RWPE1 (cell line): ENCODE measurements around the gene ZMIZ1.

ENCODE experiments used
- CTCF ChIA-PET: fragments of 350-600 bp; sonication (Branson Sonifier 250); formaldehyde crosslinking; extraction: SDS; loops from one replicate; lab custom pipeline; 2021; lab: Yijun Ruan, JAX
- POLR2A ChIA-PET: fragments of 400-600 bp; formaldehyde crosslinking; extraction: SDS; loops from one replicate; lab custom pipeline; 2020; ENCODE audit warnings: antibody characterized with exemption; ENCODE audit not compliant: low non-redundant PET; lab: Yijun Ruan, JAX
- DNase-seq: peaks from one replicate; pipeline ENCODE4 v3.0.0; 2012; ENCODE audit warnings: low spot score
- H3K27ac ChIP-seq: fragments of 450-650 bp; 2 replicates; pipeline ENCODE4 v1.5.1; 2017
- TF ChIP-seq, protein P1 (sequence below): fragments of 450-650 bp; conservative IDR thresholded peaks from 2 replicates; pipeline ENCODE4 v1.5.1; 2017; ENCODE audit warnings: low read depth, mild to moderate bottlenecking

Gene ZMIZ1

DNA sequence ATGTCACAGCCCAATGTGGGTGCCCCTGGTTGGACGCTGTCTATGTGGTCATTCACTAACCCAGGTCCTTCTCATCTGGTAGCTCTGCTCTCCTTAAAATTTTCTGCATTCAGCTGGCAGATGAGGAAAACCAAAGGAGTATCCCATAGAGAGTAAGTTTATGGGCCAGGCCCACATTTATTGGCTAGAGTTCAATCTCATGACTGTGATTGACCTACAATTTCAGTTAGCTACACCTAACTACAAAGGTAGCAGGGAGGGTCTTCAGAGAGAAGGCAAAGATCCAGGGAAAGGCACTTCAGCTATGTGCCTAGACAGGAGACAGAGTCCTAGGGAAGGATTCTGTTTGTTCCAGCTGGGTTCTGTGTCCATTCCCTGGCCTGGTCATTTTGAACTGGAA lies 254.8 kb downstream of the ZMIZ1 start:
- no peak overlapping the region for H3K27ac ChIP-seq
- CTCF ChIA-PET = interaction anchor here (0.6 to 0.8 kb wide), 3 partner anchors 23 to 1783 kb away, joined by 3 to 5 read pairs (median 4); no protein-coding TSS in a partner anchor
- TF ChIP-seq, protein P1, sequence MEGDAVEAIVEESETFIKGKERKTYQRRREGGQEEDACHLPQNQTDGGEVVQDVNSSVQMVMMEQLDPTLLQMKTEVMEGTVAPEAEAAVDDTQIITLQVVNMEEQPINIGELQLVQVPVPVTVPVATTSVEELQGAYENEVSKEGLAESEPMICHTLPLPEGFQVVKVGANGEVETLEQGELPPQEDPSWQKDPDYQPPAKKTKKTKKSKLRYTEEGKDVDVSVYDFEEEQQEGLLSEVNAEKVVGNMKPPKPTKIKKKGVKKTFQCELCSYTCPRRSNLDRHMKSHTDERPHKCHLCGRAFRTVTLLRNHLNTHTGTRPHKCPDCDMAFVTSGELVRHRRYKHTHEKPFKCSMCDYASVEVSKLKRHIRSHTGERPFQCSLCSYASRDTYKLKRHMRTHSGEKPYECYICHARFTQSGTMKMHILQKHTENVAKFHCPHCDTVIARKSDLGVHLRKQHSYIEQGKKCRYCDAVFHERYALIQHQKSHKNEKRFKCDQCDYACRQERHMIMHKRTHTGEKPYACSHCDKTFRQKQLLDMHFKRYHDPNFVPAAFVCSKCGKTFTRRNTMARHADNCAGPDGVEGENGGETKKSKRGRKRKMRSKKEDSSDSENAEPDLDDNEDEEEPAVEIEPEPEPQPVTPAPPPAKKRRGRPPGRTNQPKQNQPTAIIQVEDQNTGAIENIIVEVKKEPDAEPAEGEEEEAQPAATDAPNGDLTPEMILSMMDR = no peak
- POLR2A ChIA-PET = no interaction called here
- no peak for DNase-seq

DNA sequence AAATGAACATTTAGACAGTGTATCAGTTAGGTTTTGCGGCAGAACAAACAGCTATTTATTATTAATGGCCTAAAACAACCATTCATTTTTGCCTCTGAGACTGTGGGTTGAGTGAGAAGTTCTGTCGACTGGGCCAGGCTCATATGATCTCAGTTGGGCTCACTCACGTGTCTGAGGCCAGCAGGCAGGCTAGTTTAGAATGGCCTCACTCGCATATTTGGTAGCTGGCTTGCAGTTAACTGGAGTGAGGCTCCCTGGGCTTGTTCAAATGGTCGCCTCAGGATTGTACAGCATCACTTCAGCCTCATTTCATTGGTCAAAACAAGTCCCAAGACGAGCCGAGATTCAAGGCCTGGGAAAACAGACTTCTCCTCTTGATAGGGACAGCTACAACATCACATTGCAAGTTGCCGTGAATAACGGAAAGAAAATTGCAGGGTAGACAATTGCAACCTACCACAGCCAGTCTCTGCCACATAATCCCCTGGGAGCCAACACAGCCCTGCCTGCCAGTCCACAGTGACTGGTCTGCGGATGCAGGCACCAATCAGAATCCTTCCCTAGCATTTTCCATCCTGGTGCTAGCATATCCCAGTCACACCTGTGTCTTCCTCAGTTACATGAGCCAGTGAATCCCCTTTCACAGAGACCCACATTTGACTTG lies 255.4 kb downstream of the ZMIZ1 start:
- TF ChIP-seq, protein P1 = no peak
- ChIA-PET POLR2A (no interaction called here), CTCF (interaction anchor here (0.6 to 0.8 kb wide), 4 partner anchors 23 to 1783 kb away, joined by 3 to 5 read pairs (median 4); no protein-coding TSS in a partner anchor)
- DNase-seq = no peak
- H3K27ac ChIP-seq = no peak overlapping the region

DNA sequence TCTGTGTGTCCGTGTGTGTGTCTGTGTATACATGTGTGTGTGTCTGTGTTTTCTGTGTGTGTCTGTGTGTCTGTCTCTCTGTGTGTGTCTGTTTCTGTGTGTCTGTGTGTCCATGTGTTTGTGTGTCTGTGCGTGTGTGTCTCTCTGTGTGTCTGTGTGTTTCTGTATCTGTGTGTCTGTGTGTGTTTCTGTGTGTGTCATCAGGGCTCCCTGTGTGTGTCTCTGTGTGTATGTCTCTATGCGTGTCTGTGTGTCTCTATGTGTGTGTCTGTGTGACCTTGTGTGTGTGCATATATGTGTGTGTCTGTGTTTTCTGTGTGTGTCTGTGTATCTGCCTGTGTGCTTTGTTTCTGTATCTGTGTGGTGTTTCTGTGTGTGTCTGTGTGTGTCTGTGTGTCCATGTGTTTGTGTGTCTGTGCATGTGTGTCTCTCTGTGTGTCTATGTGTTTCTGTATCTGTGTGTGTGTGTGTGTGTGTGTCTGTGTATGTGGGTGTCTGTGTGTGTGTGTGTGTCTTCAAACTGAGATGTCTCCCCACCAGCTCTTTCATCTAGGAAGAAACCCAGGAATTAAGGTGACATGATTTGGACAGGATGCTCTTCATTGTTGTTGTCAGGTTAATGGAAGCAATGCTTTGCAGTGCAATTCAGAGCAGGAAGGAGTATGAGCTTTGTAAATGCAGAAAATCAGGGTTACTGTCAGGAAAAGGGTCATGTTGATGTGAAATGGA lies 257.8 kb downstream of the ZMIZ1 start:
- CTCF ChIA-PET = no interaction called here

DNA sequence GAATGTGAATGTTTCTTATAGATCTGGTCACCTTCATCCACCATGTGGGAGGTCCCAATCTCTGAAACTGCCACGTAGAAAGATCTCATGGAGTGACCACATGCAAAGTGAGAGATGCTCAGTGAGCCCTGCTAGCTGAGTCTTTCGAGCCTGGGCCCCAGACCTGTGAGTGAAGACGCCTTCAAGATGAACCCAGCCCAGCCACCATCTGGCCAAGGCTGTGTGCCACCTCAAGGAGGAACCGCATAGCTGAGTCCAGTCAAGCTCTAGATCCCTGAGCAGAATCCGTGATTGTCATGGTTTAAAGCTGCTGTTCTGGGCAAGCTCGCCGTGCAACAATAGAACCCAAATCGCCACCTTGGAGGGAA lies 258.3 kb downstream of the ZMIZ1 start:
- CTCF ChIA-PET = no interaction called here
- POLR2A ChIA-PET = no interaction called here
- H3K27ac ChIP-seq = no peak overlapping the region
- TF ChIP-seq, protein P1 = no peak
- DNase-seq = no peak

More for the DNA sequence above, 257.8 kb downstream of the ZMIZ1 start:
- POLR2A ChIA-PET = no interaction called here
- TF ChIP-seq, protein P1 = no peak
- H3K27ac ChIP-seq = no peak overlapping the region
- DNase-seq = no peak

DNA sequence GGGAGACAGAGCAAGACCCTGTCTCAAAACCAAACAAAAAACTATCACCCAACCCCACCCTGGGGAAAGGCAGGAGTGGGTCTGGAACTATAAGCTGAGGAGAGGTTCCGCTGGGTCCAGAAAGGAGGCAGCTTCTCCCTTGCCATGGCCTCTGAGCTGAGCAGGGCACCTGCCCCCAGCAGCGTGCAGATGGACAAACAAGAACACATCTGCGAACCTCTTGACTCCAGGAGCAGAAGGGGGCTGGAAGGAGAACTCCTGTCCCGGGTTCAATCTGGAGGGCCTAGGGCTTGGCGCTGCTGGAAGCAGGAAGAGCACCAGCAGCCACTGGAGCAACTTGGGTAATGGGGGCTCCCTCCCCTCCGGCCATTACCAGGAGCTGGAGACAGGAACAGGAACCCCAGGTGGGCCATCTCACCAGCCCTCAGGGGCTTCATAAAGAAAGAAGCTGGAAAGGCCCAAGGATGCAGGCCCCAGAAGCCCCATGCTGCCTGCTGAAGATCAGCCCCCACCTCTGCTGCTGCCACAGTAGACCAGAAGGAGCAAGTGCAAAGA lies 259.5 kb downstream of the ZMIZ1 start:
- TF ChIP-seq, protein P1 = no peak
- CTCF ChIA-PET = no interaction called here
- DNase-seq = no peak
- H3K27ac ChIP-seq = no peak overlapping the region; the same call in 1 of the 2 replicates
- POLR2A ChIA-PET = no interaction called here

DNA sequence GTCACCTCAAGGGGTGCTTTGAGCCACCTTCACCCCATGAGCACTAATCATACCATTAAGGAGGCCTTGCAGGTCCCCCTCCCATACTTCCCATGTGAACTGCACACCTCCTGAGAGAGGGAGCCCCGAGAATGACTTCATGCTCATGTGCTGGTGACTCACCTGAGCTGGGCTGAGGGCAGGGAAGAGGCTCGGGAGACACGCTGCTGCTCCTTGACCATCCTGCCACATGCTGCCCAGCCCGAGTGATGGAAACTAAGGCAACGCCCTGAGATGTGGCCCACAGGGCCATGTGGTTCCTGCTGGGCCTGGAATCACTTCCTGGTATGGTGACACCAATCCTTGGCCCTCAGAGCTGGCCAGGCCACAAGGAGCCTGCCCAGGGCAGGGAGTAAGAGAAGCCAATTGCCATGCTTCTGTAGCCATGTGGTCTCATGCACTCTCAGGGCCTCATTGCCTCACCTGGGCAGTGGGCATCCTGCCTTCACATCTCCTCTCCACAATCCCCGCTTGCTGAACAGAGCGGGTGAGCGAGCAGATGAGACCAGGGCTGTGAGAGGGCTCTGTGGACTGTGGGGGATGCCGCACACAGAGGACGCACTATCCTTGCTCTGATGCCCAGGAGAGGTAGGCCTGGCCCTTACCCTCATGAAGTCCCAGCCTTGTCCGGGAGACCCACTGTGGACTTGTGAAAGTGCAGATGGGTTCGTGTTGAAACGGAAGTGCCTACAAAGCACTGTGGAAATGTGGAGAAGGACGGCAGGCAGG lies 260.2 kb downstream of the ZMIZ1 start:
- no peak overlapping the region; the same call in 1 of the 2 replicates for H3K27ac ChIP-seq
- POLR2A ChIA-PET = no interaction called here
- TF ChIP-seq, protein P1 = no peak
- CTCF ChIA-PET = no interaction called here
- peak; percentile 74 for DNase-seq
